CD4-positive, alpha-beta T cell (primary cell): ENCODE measurements around the gene CCDC144A. TPM values are rescaled to one million over a fixed set of nuclear protein-coding genes. Genes with fewer than 3 reads are reported as not detected.
"Not testable (repeated sequence)": the region's sequence is repeated elsewhere in the genome, so short reads cannot be mapped to it uniquely, and the experiment has no call there.

Experiments used
- ATAC-seq: fragments of 200-7000 bp; cut with Tn5 transposase; one replicate; pipeline ENCODE4 v1.10.0; 2022; ENCODE audit warnings: mild to moderate bottlenecking; ENCODE audit not compliant: poor library complexity
- CTCF ChIA-PET: fragments of 350-600 bp; sonication (Branson Sonifier 250); formaldehyde crosslinking; loops from one replicate; lab custom pipeline; 2021; ENCODE audit warnings: antibody characterized with exemption, inconsistent platforms; lab: Charles Lee
- POLR2A ChIA-PET: fragments of 350-600 bp; sonication (Branson Sonifier 250); formaldehyde crosslinking; loops from one replicate; lab custom pipeline; 2021; ENCODE audit warnings: antibody characterized with exemption, inconsistent platforms; lab: Charles Lee
- DNase-seq, 14 experiments: peaks; one replicate each; pipeline ENCODE4 v3.0.0-alpha.2; 2013 to 2020; ENCODE audit warnings: mixed read lengths in 2 of 14
- H3K27ac ChIP-seq, 2 donors: one replicate each; pipeline versions ENCODE4 v1.5.1 to v1.7.0; 2013; ENCODE audit warnings: low read length in 2 of 2, low read depth in 1 of 2, mild to moderate bottlenecking in 1 of 2
- H3K27me3 ChIP-seq, 2 experiments: 1 replicate in 1 of 2; 2 replicates in 1 of 2; pipeline versions ENCODE4 v1.6.1 to v1.7.0; 2013; ENCODE audit warnings: low read length in 2 of 2, control low read depth in 1 of 2, mild to moderate bottlenecking in 1 of 2, moderate library complexity in 1 of 2; ENCODE audit not compliant: insufficient read depth in 2 of 2, control insufficient read depth in 1 of 2
- H3K36me3 ChIP-seq: one replicate; pipeline ENCODE4 v1.6.1; 2013; ENCODE audit warnings: low read length, control low read depth; ENCODE audit not compliant: insufficient read depth
- H3K4me1 ChIP-seq: one replicate; pipeline ENCODE4 v1.6.1; 2013; ENCODE audit warnings: low read length, control low read depth; ENCODE audit not compliant: insufficient read depth
- H3K4me3 ChIP-seq: one replicate; pipeline ENCODE4 v1.5.1; 2013; ENCODE audit warnings: mild to moderate bottlenecking, low read length, moderate library complexity
- H3K9me3 ChIP-seq, 2 experiments: 1 replicate in 1 of 2; 2 replicates in 1 of 2; pipeline versions ENCODE4 v1.6.1 to v1.7.0; 2013; ENCODE audit warnings: low read length in 2 of 2, mild to moderate bottlenecking in 2 of 2, control low read depth in 1 of 2, moderate library complexity in 1 of 2; ENCODE audit not compliant: control insufficient read depth in 1 of 2, insufficient read depth in 1 of 2
- H3K27ac Mint-ChIP-seq: one replicate; pipeline ENCODE4 v1.8.0; 2020; ENCODE audit warnings: mixed read lengths
- H3K27me3 Mint-ChIP-seq: one replicate; pipeline ENCODE4 v1.8.0; 2021; ENCODE audit warnings: mixed read lengths
- H3K36me3 Mint-ChIP-seq: one replicate; pipeline ENCODE4 v1.8.0; 2021; ENCODE audit warnings: low read depth, mixed read lengths
- H3K4me1 Mint-ChIP-seq: one replicate; pipeline ENCODE4 v1.8.0; 2021; ENCODE audit warnings: low read depth, mixed read lengths
- H3K4me3 Mint-ChIP-seq: one replicate; pipeline ENCODE4 v1.8.0; 2020; ENCODE audit warnings: mild to moderate bottlenecking, mixed read lengths
- H3K9me3 Mint-ChIP-seq: one replicate; pipeline ENCODE4 v1.8.0; 2020; ENCODE audit warnings: mixed read lengths
- intact Hi-C, 2 experiments: fragments of 100-400 bp; cut with DNase I in 1 of 2; cut with micrococcal nuclease in 1 of 2; formaldehyde crosslinking; loops; one replicate each; pipeline versions ENCODE4 v1.15.1 to v1.9.0; 2023 to 2025; cut with DNase I, micrococcal nuclease
- total RNA-seq, 174 experiments: library from RNA in 2 of 174; stranded (reverse) in 2 of 174; gene quantifications; one replicate each; pipeline ENCODE4 v1.2.3 and lab custom pipeline; 2021 to 2026
- TF ChIP-seq, protein P1 (sequence below): fragments of 200-600 bp; IDR thresholded peaks from one replicate; pipeline ENCODE4 v1.8.0; 2022; ENCODE audit warnings: antibody characterized with exemption, mild to moderate bottlenecking

CCDC144A gene
- total RNA-seq, 2 experiments from 2014 or later, result 10.1 to 11.1 TPM

DNA sequence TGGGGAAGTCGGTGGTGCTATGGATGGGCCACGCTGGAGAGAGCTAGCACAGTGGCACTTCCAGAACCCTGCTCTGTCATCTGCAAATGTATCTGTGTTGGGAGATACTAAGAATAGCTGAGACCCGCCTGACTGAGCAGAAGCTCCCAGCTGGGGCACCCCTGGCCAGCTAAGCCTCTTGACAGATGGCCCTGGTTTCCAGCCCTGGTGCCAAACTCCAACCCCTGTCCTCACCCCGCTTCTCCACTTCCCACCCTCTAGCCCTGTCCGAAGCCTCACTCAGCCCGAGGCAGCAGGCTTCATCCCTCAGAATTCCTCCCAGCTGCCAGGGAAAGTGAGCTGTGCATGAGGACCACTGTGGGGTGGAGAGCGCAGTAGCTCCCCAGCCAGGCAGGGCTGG, 124.4 kb downstream of the CCDC144A start:
- Mint-ChIP-seq H3K4me3 (no peak overlapping the region), H3K27ac (no peak overlapping the region), H3K4me1 (no peaks in the 10 kb centered on the region), H3K36me3 (no peaks in the 10 kb centered on the region), H3K9me3 (no peaks in the 10 kb centered on the region), H3K27me3 (peaks cover 5% of the 10 kb centered on the region)
- no peak overlapping the region for H3K27ac ChIP-seq
- H3K9me3 ChIP-seq, result no peaks in the 10 kb centered on the region
- ATAC-seq, result no peak
- no peaks in the 10 kb centered on the region for H3K36me3 ChIP-seq
- CTCF ChIA-PET, result no interaction called here
- no peaks in the 10 kb centered on the region for H3K4me1 ChIP-seq
- no peak for DNase-seq
- POLR2A ChIA-PET, result no interaction called here
- H3K27me3 ChIP-seq, result peaks cover 0 to 3% of the 10 kb centered on the region in 2 experiments
- intact Hi-C loops, result no loop called here
- TF ChIP-seq, protein P1, sequence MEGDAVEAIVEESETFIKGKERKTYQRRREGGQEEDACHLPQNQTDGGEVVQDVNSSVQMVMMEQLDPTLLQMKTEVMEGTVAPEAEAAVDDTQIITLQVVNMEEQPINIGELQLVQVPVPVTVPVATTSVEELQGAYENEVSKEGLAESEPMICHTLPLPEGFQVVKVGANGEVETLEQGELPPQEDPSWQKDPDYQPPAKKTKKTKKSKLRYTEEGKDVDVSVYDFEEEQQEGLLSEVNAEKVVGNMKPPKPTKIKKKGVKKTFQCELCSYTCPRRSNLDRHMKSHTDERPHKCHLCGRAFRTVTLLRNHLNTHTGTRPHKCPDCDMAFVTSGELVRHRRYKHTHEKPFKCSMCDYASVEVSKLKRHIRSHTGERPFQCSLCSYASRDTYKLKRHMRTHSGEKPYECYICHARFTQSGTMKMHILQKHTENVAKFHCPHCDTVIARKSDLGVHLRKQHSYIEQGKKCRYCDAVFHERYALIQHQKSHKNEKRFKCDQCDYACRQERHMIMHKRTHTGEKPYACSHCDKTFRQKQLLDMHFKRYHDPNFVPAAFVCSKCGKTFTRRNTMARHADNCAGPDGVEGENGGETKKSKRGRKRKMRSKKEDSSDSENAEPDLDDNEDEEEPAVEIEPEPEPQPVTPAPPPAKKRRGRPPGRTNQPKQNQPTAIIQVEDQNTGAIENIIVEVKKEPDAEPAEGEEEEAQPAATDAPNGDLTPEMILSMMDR, result no peak
- H3K4me3 ChIP-seq, result no peak overlapping the region

GRCh38 chr17:16817201-16817600, 127.2 kb downstream of the CCDC144A start:
- CTCF ChIA-PET, result no interaction called here
- no peaks in the 10 kb centered on the region for H3K4me1 ChIP-seq

GRCh38 chr17:16817940-16818339, 127.9 kb downstream of the CCDC144A start:
- H3K27me3 Mint-ChIP-seq, H3K27me3 ChIP-seq, H3K27ac ChIP-seq, H3K27ac Mint-ChIP-seq, H3K4me3 Mint-ChIP-seq, H3K9me3 ChIP-seq, H3K4me3 ChIP-seq, POLR2A ChIA-PET, DNase-seq, CTCF ChIA-PET, H3K4me1 Mint-ChIP-seq, ATAC-seq, H3K36me3 Mint-ChIP-seq, intact Hi-C loops, H3K4me1 ChIP-seq, H3K9me3 Mint-ChIP-seq, H3K36me3 ChIP-seq: not testable (repeated sequence)

More at GRCh38 chr17:16817201-16817600, 127.2 kb downstream of the CCDC144A start:
- TF ChIP-seq, protein P1, result no peak
- Histone ChIP-seq H3K27ac (no peak overlapping the region), H3K4me3 (no peak overlapping the region), H3K9me3 (no peaks in the 10 kb centered on the region), H3K27me3 (peaks cover 0 to 3% of the 10 kb centered on the region in 2 experiments), H3K36me3 (no peaks in the 10 kb centered on the region)
- DNase-seq (no peak), ATAC-seq (no peak)
- H3K4me1 Mint-ChIP-seq, result no peaks in the 10 kb centered on the region
- H3K4me3 Mint-ChIP-seq, result no peak overlapping the region
- intact Hi-C loops, result no loop called here
- POLR2A ChIA-PET, result no interaction called here
- no peaks in the 10 kb centered on the region for H3K36me3 Mint-ChIP-seq
- no peaks in the 10 kb centered on the region for H3K9me3 Mint-ChIP-seq
- H3K27me3 Mint-ChIP-seq, result peaks cover 5% of the 10 kb centered on the region
- no peak overlapping the region for H3K27ac Mint-ChIP-seq

DNA sequence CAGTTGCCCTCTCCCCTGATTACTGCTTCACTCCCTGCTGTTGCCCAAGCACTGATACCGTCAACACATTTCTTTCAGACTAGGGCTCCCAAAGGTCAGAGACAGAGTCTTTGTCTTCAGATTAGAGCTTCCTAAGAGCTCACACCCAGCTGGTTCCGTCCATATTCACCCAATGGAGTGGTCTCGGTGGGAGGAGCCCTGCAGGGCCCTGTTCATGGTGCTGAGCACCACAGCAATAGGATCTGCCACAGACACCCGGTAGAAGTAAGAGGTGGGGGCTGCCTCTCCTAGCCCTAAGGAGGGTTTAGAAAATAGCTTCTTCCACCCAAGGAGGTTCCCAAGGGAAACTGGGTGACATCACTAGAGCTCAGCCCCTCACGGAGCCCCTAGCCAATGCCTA, 128.3 kb downstream of the CCDC144A start:
- Histone ChIP-seq H3K4me1 (no peaks in the 10 kb centered on the region), H3K36me3 (no peaks in the 10 kb centered on the region), H3K9me3 (no peaks in the 10 kb centered on the region), H3K27me3 (peaks cover 0 to 3% of the 10 kb centered on the region in 2 experiments), H3K4me3 (no peak overlapping the region), H3K27ac (no peak overlapping the region)
- DNase-seq (no peak), ATAC-seq (no peak)
- H3K9me3 Mint-ChIP-seq, result no peaks in the 10 kb centered on the region
- ChIA-PET CTCF (no interaction called here), POLR2A (no interaction called here)
- H3K4me1 Mint-ChIP-seq, result no peaks in the 10 kb centered on the region
- no peak overlapping the region for H3K4me3 Mint-ChIP-seq
- TF ChIP-seq, protein P1, result no peak
- no peaks in the 10 kb centered on the region for H3K36me3 Mint-ChIP-seq
- intact Hi-C loops, result no loop called here
- H3K27ac Mint-ChIP-seq, result no peak overlapping the region
- peaks cover 5% of the 10 kb centered on the region for H3K27me3 Mint-ChIP-seq
